K562 (cell line): ENCODE data around the gene ALDH7A1. TPM values are rescaled to one million over a fixed set of nuclear protein-coding genes. Genes with fewer than 3 reads are reported as not detected.

Experiments used
- ATAC-seq: fragments of 200-7000 bp; cut with Tn5 transposase; 3 replicates; pipeline ENCODE4 v1.9.1; 2020; ENCODE audit warnings: moderate library complexity
- Bru-seq: library from RNA; stranded (reverse); fragments of 400-500 nt; gene quantifications from one replicate; lab custom pipeline; 2021; lab: Mats Ljungman, UMichigan
- BruChase-seq, 2 experiments: library from RNA; stranded (reverse); fragments of 400-500 nt; gene quantifications; one replicate each; lab custom pipeline; 2021; lab: Mats Ljungman, UMichigan
- BruUV-seq: library from RNA; stranded (reverse); fragments of 400-500 nt; replicated peaks from 2 replicates; lab custom pipeline; 2021; lab: Mats Ljungman, UMichigan
- CTCF ChIA-PET: fragments of 300-600 bp; formaldehyde crosslinking; extraction: SDS; loops from one replicate; lab custom pipeline; 2021; ENCODE audit warnings: low intra/inter-chr PET ratio; lab: Yijun Ruan, JAX
- POLR2A ChIA-PET: fragments of 300-600, 350-650 bp; sonication (Branson Sonifier 250); formaldehyde crosslinking; extraction: SDS; loops from one replicate; lab custom pipeline; 2021; ENCODE audit warnings: antibody characterized with exemption, inconsistent platforms; lab: Yijun Ruan, JAX
- DNase-seq, 4 experiments: peaks; one replicate each; pipeline versions ENCODE4 v3.0.0 to v3.0.0-alpha.2; 2011 to 2018; ENCODE audit warnings: low spot score in 3 of 4, mixed read lengths in 3 of 4; ENCODE audit errors: extremely low read depth in 1 of 4
- FAIRE-seq: peaks from 2 replicates; lab custom pipeline; 2011; peaks lifted over from hg19 to GRCh38; lab: Jason Lieb, UNC
- H2AFZ ChIP-seq: 2 replicates; pipeline ENCODE4 v1.6.0; 2011; ENCODE audit warnings: low read depth, low read length, control low read depth, inconsistent platforms
- H3K27ac ChIP-seq: fragments of 200-600 bp; 3 replicates; pipeline ENCODE4 v1.8.0; 2011; ENCODE audit warnings: low read depth, mild to moderate bottlenecking, control low read depth, inconsistent platforms, low read length, moderate library complexity, mixed read lengths; ENCODE audit errors: extremely low read depth
- H3K27me3 ChIP-seq, 2 experiments: fragments of 300-600 bp in 1 of 2; 2 replicates in 1 of 2; 3 replicates in 1 of 2; pipeline versions ENCODE4 v1.6.0 to v1.8.0; 2011; ENCODE audit warnings: inconsistent platforms in 2 of 2, low read length in 2 of 2, mild to moderate bottlenecking in 1 of 2, mixed read lengths in 1 of 2, moderate library complexity in 1 of 2; ENCODE audit not compliant: control insufficient read depth in 2 of 2, insufficient read depth in 2 of 2
- H3K36me3 ChIP-seq: fragments of 300-600 bp; 3 replicates; pipeline ENCODE4 v1.8.0; 2011; ENCODE audit warnings: mild to moderate bottlenecking, low read length, inconsistent platforms; ENCODE audit not compliant: control insufficient read depth, insufficient read depth
- H3K4me1 ChIP-seq, 2 experiments: fragments of 200-600 bp in 1 of 2; replicated peaks in 1 of 2; 2 replicates in 1 of 2; 3 replicates in 1 of 2; pipeline versions ENCODE4 v1.5.1 to v1.8.0; 2011; ENCODE audit warnings: inconsistent platforms in 2 of 2, low read length in 2 of 2, mild to moderate bottlenecking in 1 of 2, mixed read lengths in 1 of 2, moderate library complexity in 1 of 2; ENCODE audit not compliant: control insufficient read depth in 2 of 2, insufficient read depth in 2 of 2
- H3K4me2 ChIP-seq: 2 replicates; pipeline ENCODE4 v1.6.1; 2011; ENCODE audit warnings: low read length, control low read depth, inconsistent platforms, mixed read lengths; ENCODE audit not compliant: insufficient read depth
- H3K4me3 ChIP-seq: fragments of 200-600 bp; sonication (generic), shearing (Covaris generic); 2 replicates; pipeline ENCODE4 v1.5.1; 2016; ENCODE audit warnings: control low read depth, inconsistent platforms
- H3K79me2 ChIP-seq: fragments of 200-600 bp; 3 replicates; pipeline ENCODE4 v1.8.0; 2011; ENCODE audit warnings: low read length, inconsistent platforms; ENCODE audit not compliant: control insufficient read depth, insufficient read depth
- H3K9ac ChIP-seq, 2 experiments: 2 replicates each; pipeline versions ENCODE4 v1.6.0 to v1.6.1; 2011; ENCODE audit warnings: low read depth in 2 of 2, low read length in 2 of 2, control low read depth in 1 of 2, inconsistent platforms in 1 of 2, mild to moderate bottlenecking in 1 of 2, mixed read lengths in 1 of 2; ENCODE audit not compliant: insufficient read depth in 1 of 2
- H3K9me1 ChIP-seq: one replicate; pipeline ENCODE4 v1.6.0; 2011; ENCODE audit warnings: inconsistent platforms, mild to moderate bottlenecking, low read length, moderate library complexity; ENCODE audit not compliant: control insufficient read depth, insufficient read depth
- H3K9me3 ChIP-seq: replicated peaks from 2 replicates; pipeline ENCODE4 v1.5.1; 2011; ENCODE audit warnings: low read depth, low read length, inconsistent platforms; ENCODE audit not compliant: control insufficient read depth, insufficient read depth
- H4K20me1 ChIP-seq: replicated peaks from 2 replicates; pipeline ENCODE4 v1.6.1; 2011; ENCODE audit warnings: low read length, inconsistent platforms, mixed read lengths; ENCODE audit not compliant: control insufficient read depth, insufficient read depth
- RB1 ChIP-seq: fragments of 450-650 bp; IDR thresholded peaks from 2 replicates; pipeline ENCODE4 v1.6.1; 2017; ENCODE audit warnings: low read depth, mild to moderate bottlenecking
- RBM22 ChIP-seq: fragments of 200-400 bp; formaldehyde crosslinking; IDR thresholded peaks from 2 replicates; pipeline ENCODE4 v1.6.1; 2018; ENCODE audit warnings: low read length, low read depth; ENCODE audit not compliant: poor library complexity, severe bottlenecking
- REST ChIP-seq, 2 experiments: fragments of 450-650 bp; formaldehyde crosslinking in 1 of 2; IDR thresholded peaks; 2 replicates each; pipeline versions ENCODE4 v1.4.0 to v1.6.1; 2014 to 2020; ENCODE audit warnings: mild to moderate bottlenecking in 2 of 2, borderline replicate concordance in 1 of 2, low read depth in 1 of 2
- SMAD2 ChIP-seq: fragments of 150-350 bp; IDR thresholded peaks from 2 replicates; pipeline ENCODE4 v1.6.1; 2014; ENCODE audit warnings: low read depth, mild to moderate bottlenecking, low read length
- ZFP30 ChIP-seq: fragments of 250-450 bp; sonication (Bioruptor Pico); IDR thresholded peaks from 2 replicates; pipeline ENCODE4 v1.8.0; 2022; ENCODE audit warnings: moderate library complexity, mild to moderate bottlenecking, inconsistent platforms, borderline replicate concordance
- ZNF511 ChIP-seq: sonication (generic); formaldehyde crosslinking; IDR thresholded peaks from 2 replicates; pipeline ENCODE4 v1.8.0; 2022; ENCODE audit warnings: mild to moderate bottlenecking, missing genetic modification reagents
- WGBS: fragments of 100-300 bp; shearing (Covaris generic); methylation state at CpG from one replicate; pipeline ENCODE4 v1.1.6; 2016; ENCODE audit warnings: low coverage, mixed read lengths; ENCODE audit not compliant: insufficient coverage; ENCODE audit errors: missing lambda C conversion rate; 5-methylcytosine and 5-hydroxymethylcytosine counted together
- in situ Hi-C: fragments of 300-500 bp; cut with MboI; formaldehyde crosslinking; loops from 4 replicates; pipeline ENCODE4 v1.15.0; 2018; ENCODE audit warnings: inconsistent platforms, mixed read lengths
- intact Hi-C: fragments of 100-400 bp; cut with micrococcal nuclease; formaldehyde crosslinking; loops from 2 replicates; pipeline ENCODE4 v1.14.2; 2022
- long read RNA-seq, 3 experiments: library from polyadenylated mRNA in 2 of 3; library from RNA in 1 of 3; unstranded in 2 of 3; stranded (forward) in 1 of 3; transcript quantifications; one replicate each; pipeline ENCODE4 v2.0.0, GENCODE V29; 2019 to 2022
- polyA minus RNA-seq, 3 experiments: library from RNA; depleted of rRNA, polyadenylated mRNA; stranded (reverse); fragments of >200 nt; gene quantifications; 2 replicates each; pipeline ENCODE4 v1.2.3, GENCODE V29; 2011
- polyA plus RNA-seq, 8 experiments: library from polyadenylated mRNA; depleted of rRNA in 4 of 8; stranded (reverse) in 5 of 8; unstranded in 3 of 8; fragments of >200 nt; fragmentation: Nextera tagmentation in 2 of 8; fragmentation: Illumina TruSeq in 1 of 8; extraction: Ambion mirVana in 2 of 8; extraction: Trizol in 1 of 8; gene quantifications; 2 replicates each; pipeline versions ENCODE4 v1.2.1 to v1.2.3, GENCODE V29; 2011 to 2014; ENCODE audit warnings: inconsistent platforms in 1 of 8, missing spikeins in 1 of 8
- total RNA-seq, 7 experiments: library from RNA; depleted of rRNA in 6 of 7; stranded (reverse); fragments of >200 nt in 6 of 7; fragmentation: Illumina TruSeq in 2 of 7; extraction: Trizol in 2 of 7; gene quantifications; 2 replicates each; pipeline versions ENCODE4 v1.2.1 to v1.2.3, GENCODE V29; 2011 to 2021; ENCODE audit warnings: low replicate concordance in 1 of 7

The ALDH7A1 gene
- not detected in 2 replicates for total RNA-seq (2011; cell fraction: chromatin; rRNA removed; ENCODE audit: low replicate concordance)
- total RNA-seq (2011; cell fraction: nucleolus; rRNA removed), result not detected in 2 replicates
- total RNA-seq (2011; cell fraction: nucleoplasm; rRNA removed), result 0.15 TPM in 1 of 2 replicates, not detected in the other
- total RNA-seq (2014; rRNA removed) (not detected in 2 replicates), total RNA-seq (2014; rRNA removed; fragmentation: Illumina TruSeq; extraction: Trizol) (not detected in 2 replicates), total RNA-seq (2015; rRNA removed; fragmentation: Illumina TruSeq; extraction: Trizol) (not detected in 2 replicates), total RNA-seq (2021) (0.38 and 0.49 TPM in 2 replicates), polyA plus RNA-seq (2011; rRNA removed) (0.04 TPM in 1 of 2 replicates, not detected in the other), polyA plus RNA-seq (2014; fragmentation: Illumina TruSeq; extraction: Trizol) (not detected in 2 replicates), polyA plus RNA-seq (2014; fragmentation: Nextera tagmentation; extraction: Ambion mirVana) (not detected), polyA plus RNA-seq (2014; rRNA removed) (not detected in 2 replicates), polyA minus RNA-seq (2011; rRNA and poly(A)+ RNA removed) (not detected in 2 replicates), Bru-seq, nascent RNA (percentile 13 among the genes with signal in this experiment), BruChase-seq, experiment 1, labeled RNA remaining after a 2-hour chase (percentile 14 among the genes with signal in this experiment), BruChase-seq, experiment 2, labeled RNA remaining after a 6-hour chase (percentile 9 among the genes with signal in this experiment)
- polyA plus RNA-seq (2011; cell fraction: cytosol; rRNA removed), result not detected in 2 replicates
- not detected in 2 replicates for polyA plus RNA-seq (2011; cell fraction: nucleus; rRNA removed)
- polyA plus RNA-seq (2012), result 0.16 TPM in 1 of 2 replicates, not detected in the other
- not detected in 2 replicates for polyA minus RNA-seq (2011; cell fraction: cytosol; rRNA and poly(A)+ RNA removed)
- 0.67 TPM in 1 of 2 replicates, not detected in the other for polyA minus RNA-seq (2011; cell fraction: nucleus; rRNA and poly(A)+ RNA removed)
- long read RNA-seq, experiment 1, result 0 reads
- long read RNA-seq, experiment 2, partial matches to known transcripts, result 1 of 1 reads
- long read RNA-seq, experiment 2, other reads (novel, unspliced or antisense), result 0 of 1 reads
- long read RNA-seq, experiment 3, result 0 reads

DNA sequence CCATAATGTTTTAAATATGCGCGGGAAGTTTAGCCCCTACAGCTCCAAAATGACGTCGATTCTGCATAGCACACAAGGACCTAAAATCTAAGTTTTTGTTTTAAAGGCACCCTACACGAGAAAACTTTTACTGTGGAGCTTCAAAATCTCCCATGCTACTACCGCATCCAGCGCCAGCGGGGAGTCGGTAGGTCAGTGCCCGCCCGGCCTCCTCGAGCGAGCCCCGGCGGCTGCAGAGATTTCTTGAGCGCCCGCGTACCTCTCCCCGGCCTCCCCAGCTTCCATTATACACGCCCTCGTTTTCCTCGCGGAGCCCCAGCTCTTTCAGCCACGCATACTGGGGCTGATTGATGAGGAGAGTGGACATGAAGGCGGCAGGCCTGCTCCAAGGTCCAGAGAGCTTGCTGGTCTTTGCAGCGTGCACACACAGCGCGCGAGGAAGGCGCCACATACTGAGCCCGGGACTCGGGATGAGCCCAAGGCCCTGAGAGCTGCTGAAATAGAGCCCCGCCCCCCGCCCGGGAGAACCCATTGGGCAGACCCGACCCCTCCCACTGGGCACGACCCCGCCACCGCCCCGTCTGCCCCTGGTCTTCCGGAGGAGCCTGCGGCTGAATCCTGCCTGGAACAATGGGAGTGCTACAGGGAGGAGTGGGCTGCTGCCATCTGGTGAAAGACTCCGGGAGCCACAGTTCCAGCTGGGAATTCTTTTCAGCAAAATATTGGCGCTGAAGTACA, at the start of gene ALDH7A1:
ALDH7A1 (minus strand) TSS at position 472 of the 738 bp plus-strand sequence; CDS start at position 451, 21 bp downstream.
- no peak within 1 kb of the TSS; the same call in 1 of the 2 replicates for H3K4me2 ChIP-seq
- intact Hi-C loops, result no loop called here
- H3K4me3 ChIP-seq, result no peak within 1 kb of the TSS
- no peaks in the 10 kb centered on the region for H3K9me3 ChIP-seq
- no peaks in the 10 kb centered on the region for H3K36me3 ChIP-seq
- DNase-seq (peak in 2 of 4 experiments; percentile 14 to 17), FAIRE-seq (no peak), ATAC-seq (peak; percentile 57)
- peaks cover 0 to 7% of the 10 kb centered on the region in 2 experiments; a peak in 2 of 5 replicates for H3K4me1 ChIP-seq
- H3K27me3 ChIP-seq, result peaks cover 25 to 31% of the 10 kb centered on the region in 2 experiments
- no peaks in the 10 kb centered on the region for H3K79me2 ChIP-seq
- no TSS peak for BruUV-seq
- H3K27ac ChIP-seq, result no peak within 1 kb of the TSS
- ChIA-PET CTCF (no interaction called here), POLR2A (interaction anchor here (0.6 to 1.1 kb wide), 4 partner anchors 15 to 48 kb away, joined by 3 to 4 read pairs (median 3); no protein-coding TSS in a partner anchor)
- in situ Hi-C loops, result no loop called here
- 39% methylated on average over 34 of the region's 44 CpGs for WGBS
- H3K9me1 ChIP-seq, result no peaks in the 10 kb centered on the region
- H3K9ac ChIP-seq, result no peak within 1 kb of the TSS
- H2AFZ ChIP-seq, result no peak within 1 kb of the TSS
- H4K20me1 ChIP-seq, result no peaks in the 10 kb centered on the region
- TF ChIP-seq RBM22, result no peak
- no peak for TF ChIP-seq REST (IDR thresholded peaks at IDR 0.05; ENCODE audit: borderline replicate concordance)
- no peak for TF ChIP-seq REST (CRISPR knock-in tag; IDR thresholded peaks at IDR 0.05; ENCODE audit: low read depth)
- TF ChIP-seq ZNF511 (CRISPR knock-in tag), result no peak
- no peak for TF ChIP-seq RB1
- TF ChIP-seq ZFP30, result no peak
- no peak for TF ChIP-seq SMAD2
